ENCODE data around the gene TMEM203.

TMEM203 gene

GRCh38 chr9:137181680-137182079 lies 23.8 kb downstream of the TMEM203 start:
- Histone ChIP-seq H3K27ac (ENCODE audit: low read depth, low read length) (no peak overlapping the region), H4K12ac (ENCODE audit: low read depth, low read length) (no peak overlapping the region), H3K4me2 (ENCODE audit: low read length) (no peak overlapping the region), H3K9me3 (ENCODE audit: insufficient read depth, low read depth, low read length) (peaks cover 2% of the 10 kb centered on the region), H3K14ac (ENCODE audit: low read length) (no peak overlapping the region), H3K23ac (ENCODE audit: low read length) (no peak overlapping the region), H2AK5ac (ENCODE audit: low read length) (no peak overlapping the region), H3K4me3 (ENCODE audit: low read depth, low read length) (no peak overlapping the region), H2BK5ac (ENCODE audit: low read depth, low read length, poor library complexity) (no peak overlapping the region), H2BK12ac (ENCODE audit: low read length) (no peak overlapping the region), H3K27me3 (ENCODE audit: insufficient read depth, low read length) (no peaks in the 10 kb centered on the region), H4K8ac (ENCODE audit: low read depth, low read length) (no peak overlapping the region), H3K18ac (ENCODE audit: low read length) (no peak overlapping the region), H3K79me1 (ENCODE audit: low read length) (no peaks in the 10 kb centered on the region), H3K4me1 (ENCODE audit: control insufficient read depth in 1 of 2, insufficient read depth in 2 of 2, low read length in 2 of 2) (peaks cover 0 to 3% of the 10 kb centered on the region in 2 experiments), H2BK120ac (ENCODE audit: insufficient read depth, low read length, poor library complexity) (no peak overlapping the region), H4K91ac (ENCODE audit: low read depth, low read length) (no peak overlapping the region), H3K36me3 (ENCODE audit: control insufficient read depth in 1 of 2, insufficient read depth in 2 of 2, low read length in 2 of 2) (peaks cover 75 to 83% of the 10 kb centered on the region in 2 experiments), H3K4ac (ENCODE audit: low read depth, low read length) (no peak overlapping the region), H3K9ac (ENCODE audit: low read length) (no peak overlapping the region), H2AFZ (ENCODE audit: insufficient read depth, low read length, poor library complexity) (no peak overlapping the region), H3K79me2 (ENCODE audit: control insufficient read depth, insufficient read depth, low read length, poor library complexity) (no peaks in the 10 kb centered on the region)
- DNase-seq = no peak
- no CpG with 5 or more reads among the region's 22 CpGs for WGBS (ENCODE audit: extremely low coverage, insufficient coverage, insufficient read length)

- Histone ChIP-seq H3K36me3 (ENCODE audit: control insufficient read depth in 1 of 2, insufficient read depth in 2 of 2, low read length in 2 of 2) (peaks cover 63 to 71% of the 10 kb centered on the region in 2 experiments), H2BK5ac (ENCODE audit: low read depth, low read length, poor library complexity) (no peak overlapping the region), H3K4me1 (ENCODE audit: control insufficient read depth in 1 of 2, insufficient read depth in 2 of 2, low read length in 2 of 2) (peaks cover 0 to 3% of the 10 kb centered on the region in 2 experiments), H3K4me3 (ENCODE audit: low read depth, low read length) (no peak overlapping the region), H3K4me2 (ENCODE audit: low read length) (no peak overlapping the region), H3K18ac (ENCODE audit: low read length) (no peak overlapping the region), H3K79me2 (ENCODE audit: control insufficient read depth, insufficient read depth, low read length, poor library complexity) (no peaks in the 10 kb centered on the region), H3K9ac (ENCODE audit: low read length) (no peak overlapping the region), H3K9me3 (ENCODE audit: insufficient read depth, low read depth, low read length) (peaks cover 5% of the 10 kb centered on the region), H3K4ac (ENCODE audit: low read depth, low read length) (no peak overlapping the region), H3K14ac (ENCODE audit: low read length) (no peak overlapping the region), H3K27ac (ENCODE audit: low read depth, low read length) (no peak overlapping the region), H4K91ac (ENCODE audit: low read depth, low read length) (no peak overlapping the region), H3K79me1 (ENCODE audit: low read length) (no peaks in the 10 kb centered on the region), H2BK12ac (ENCODE audit: low read length) (no peak overlapping the region), H3K23ac (ENCODE audit: low read length) (no peak overlapping the region), H2BK120ac (ENCODE audit: insufficient read depth, low read length, poor library complexity) (no peak overlapping the region), H2AK5ac (ENCODE audit: low read length) (no peak overlapping the region), H3K27me3 (ENCODE audit: insufficient read depth, low read length) (no peaks in the 10 kb centered on the region), H4K12ac (ENCODE audit: low read depth, low read length) (no peak overlapping the region), H2AFZ (ENCODE audit: insufficient read depth, low read length, poor library complexity) (no peak overlapping the region), H4K8ac (ENCODE audit: low read depth, low read length) (no peak overlapping the region)
- no peak for DNase-seq
- WGBS (ENCODE audit: extremely low coverage, insufficient coverage, insufficient read length) = no CpG with 5 or more reads among the region's 20 CpGs
These were observed 25.0 kb downstream of the TMEM203 start for GRCh38 chr9:137180491-137180890.

GRCh38 chr9:137179761-137180160 lies 25.7 kb downstream of the TMEM203 start:
- DNase-seq = no peak
- Histone ChIP-seq H3K36me3 (ENCODE audit: control insufficient read depth in 1 of 2, insufficient read depth in 2 of 2, low read length in 2 of 2) (peaks cover 56 to 64% of the 10 kb centered on the region in 2 experiments), H3K27ac (ENCODE audit: low read depth, low read length) (no peak overlapping the region), H2BK5ac (ENCODE audit: low read depth, low read length, poor library complexity) (no peak overlapping the region), H3K4ac (ENCODE audit: low read depth, low read length) (no peak overlapping the region), H3K27me3 (ENCODE audit: insufficient read depth, low read length) (no peaks in the 10 kb centered on the region), H3K9ac (ENCODE audit: low read length) (no peak overlapping the region), H3K9me3 (ENCODE audit: insufficient read depth, low read depth, low read length) (peaks cover 3% of the 10 kb centered on the region), H3K79me1 (ENCODE audit: low read length) (no peaks in the 10 kb centered on the region), H4K91ac (ENCODE audit: low read depth, low read length) (no peak overlapping the region), H4K8ac (ENCODE audit: low read depth, low read length) (no peak overlapping the region), H3K18ac (ENCODE audit: low read length) (no peak overlapping the region), H3K14ac (ENCODE audit: low read length) (no peak overlapping the region), H2BK12ac (ENCODE audit: low read length) (no peak overlapping the region), H2AFZ (ENCODE audit: insufficient read depth, low read length, poor library complexity) (no peak overlapping the region), H2BK120ac (ENCODE audit: insufficient read depth, low read length, poor library complexity) (no peak overlapping the region), H3K4me2 (ENCODE audit: low read length) (no peak overlapping the region), H2AK5ac (ENCODE audit: low read length) (no peak overlapping the region), H3K4me3 (ENCODE audit: low read depth, low read length) (no peak overlapping the region), H3K79me2 (ENCODE audit: control insufficient read depth, insufficient read depth, low read length, poor library complexity) (no peaks in the 10 kb centered on the region), H3K23ac (ENCODE audit: low read length) (no peak overlapping the region), H4K12ac (ENCODE audit: low read depth, low read length) (no peak overlapping the region), H3K4me1 (ENCODE audit: control insufficient read depth in 1 of 2, insufficient read depth in 2 of 2, low read length in 2 of 2) (peaks cover 0 to 3% of the 10 kb centered on the region in 2 experiments)
- no CpG with 5 or more reads among the region's 17 CpGs for WGBS (ENCODE audit: extremely low coverage, insufficient coverage, insufficient read length)

GRCh38 chr9:137178939-137179630 lies 26.4 kb downstream of the TMEM203 start:
- Histone ChIP-seq H3K4me1 (ENCODE audit: control insufficient read depth in 1 of 2, insufficient read depth in 2 of 2, low read length in 2 of 2) (peaks cover 0 to 3% of the 10 kb centered on the region in 2 experiments), H3K9me3 (ENCODE audit: insufficient read depth, low read depth, low read length) (peaks cover 3% of the 10 kb centered on the region), H2BK12ac (ENCODE audit: low read length) (no peak overlapping the region), H2BK120ac (ENCODE audit: insufficient read depth, low read length, poor library complexity) (no peak overlapping the region), H2AK5ac (ENCODE audit: low read length) (no peak overlapping the region), H4K12ac (ENCODE audit: low read depth, low read length) (no peak overlapping the region), H3K4ac (ENCODE audit: low read depth, low read length) (no peak overlapping the region), H3K79me2 (ENCODE audit: control insufficient read depth, insufficient read depth, low read length, poor library complexity) (no peaks in the 10 kb centered on the region), H3K27me3 (ENCODE audit: insufficient read depth, low read length) (no peaks in the 10 kb centered on the region), H3K14ac (ENCODE audit: low read length) (no peak overlapping the region), H3K4me2 (ENCODE audit: low read length) (no peak overlapping the region), H3K27ac (ENCODE audit: low read depth, low read length) (no peak overlapping the region), H3K9ac (ENCODE audit: low read length) (no peak overlapping the region), H3K18ac (ENCODE audit: low read length) (no peak overlapping the region), H3K79me1 (ENCODE audit: low read length) (no peaks in the 10 kb centered on the region), H3K36me3 (ENCODE audit: control insufficient read depth in 1 of 2, insufficient read depth in 2 of 2, low read length in 2 of 2) (peaks cover 50 to 57% of the 10 kb centered on the region in 2 experiments), H3K23ac (ENCODE audit: low read length) (no peak overlapping the region), H2BK5ac (ENCODE audit: low read depth, low read length, poor library complexity) (no peak overlapping the region), H4K8ac (ENCODE audit: low read depth, low read length) (no peak overlapping the region), H3K4me3 (ENCODE audit: low read depth, low read length) (no peak overlapping the region), H2AFZ (ENCODE audit: insufficient read depth, low read length, poor library complexity) (no peak overlapping the region), H4K91ac (ENCODE audit: low read depth, low read length) (no peak overlapping the region)
- DNase-seq = no peak
- no CpG with 5 or more reads among the region's 19 CpGs for WGBS (ENCODE audit: extremely low coverage, insufficient coverage, insufficient read length)

Measured in trophoblast cell (in vitro differentiated cells and primary cell).